HCT116 (cell line): Measurements from ENCODE around the gene MBOAT1. TPM values are rescaled to one million over a fixed set of nuclear protein-coding genes. Genes with fewer than 3 reads are reported as not detected.

Experiments
- ATAC-seq: fragments of 200-7000 bp; cut with Tn5 transposase; 2 replicates; pipeline ENCODE4 v1.9.1; 2020; ENCODE audit warnings: mild to moderate bottlenecking, moderate library complexity
- BruUV-seq: library from RNA; stranded (reverse); fragments of 400-500 nt; replicated peaks from 2 replicates; lab custom pipeline; 2021; lab: Mats Ljungman, UMichigan
- CTCF ChIA-PET: fragments of 300-600 bp; sonication (Branson Sonifier 250); formaldehyde crosslinking; loops from one replicate; lab custom pipeline; 2021; ENCODE audit warnings: antibody characterized with exemption; lab: Charles Lee
- POLR2A ChIA-PET: fragments of 300-600, 350-600 bp; sonication (Branson Sonifier 250); formaldehyde crosslinking; loops from one replicate; lab custom pipeline; 2021; ENCODE audit warnings: antibody characterized with exemption; lab: Charles Lee
- RAD21 ChIA-PET, 2 experiments: fragments of 300-600 bp; sonication (Branson Sonifier 250); formaldehyde crosslinking; loops; one replicate each; lab custom pipeline; 2023; ENCODE audit warnings: low total read pairs in 2 of 2; ENCODE audit not compliant: uncharacterized antibody in 2 of 2, unreplicated experiment in 2 of 2, low non-redundant PET in 1 of 2; lab: Charles Lee
- DNase-seq: peaks from one replicate; pipeline ENCODE4 v3.0.0-alpha.2; 2010; ENCODE audit warnings: low read depth, low spot score
- H2AFZ ChIP-seq: fragments of 200-600 bp; shearing (Covaris generic), sonication (generic); 2 replicates; pipeline ENCODE4 v1.6.1; 2017; ENCODE audit warnings: low read depth, mixed run types, mixed read lengths, antibody characterized with exemption, low read length; ENCODE audit not compliant: poor library complexity, severe bottlenecking
- H3K27ac ChIP-seq: 2 replicates; pipeline ENCODE4 v1.5.1; 2012; ENCODE audit warnings: low read depth, low read length
- H3K27me3 ChIP-seq: fragments of 200-600 bp; sonication (generic); 2 replicates; pipeline ENCODE4 v1.6.1; 2016; ENCODE audit warnings: mixed run types, low read length, mixed read lengths; ENCODE audit not compliant: insufficient read depth
- H3K36me3 ChIP-seq, 2 experiments: fragments of 200-500 bp in 1 of 2; fragments of 200-600 bp in 1 of 2; sonication (Bioruptor generic) in 1 of 2; sonication (generic) in 1 of 2; 2 replicates each; pipeline versions ENCODE4 v1.5.1 to v1.6.1; 2014 to 2016; ENCODE audit warnings: low read length in 2 of 2, inconsistent platforms in 1 of 2, mixed read lengths in 1 of 2, mixed run types in 1 of 2; ENCODE audit not compliant: insufficient read depth in 2 of 2, control insufficient read depth in 1 of 2
- H3K4me1 ChIP-seq, 2 experiments: fragments of 200-600 bp in 1 of 2; sonication (generic) in 1 of 2; 2 replicates each; pipeline versions ENCODE4 v1.5.1 to v1.6.1; 2012 to 2017; ENCODE audit warnings: low read length in 2 of 2, inconsistent platforms in 1 of 2, mild to moderate bottlenecking in 1 of 2, mixed read lengths in 1 of 2, mixed run types in 1 of 2, moderate library complexity in 1 of 2; ENCODE audit not compliant: insufficient read depth in 2 of 2, control insufficient read depth in 1 of 2
- H3K4me2 ChIP-seq: fragments of 200-600 bp; sonication (generic); 2 replicates; pipeline ENCODE4 v1.6.1; 2017; ENCODE audit warnings: mixed run types, low read length, mixed read lengths
- H3K4me3 ChIP-seq, 2 experiments: fragments of 200-600 bp in 1 of 2; sonication (generic) in 1 of 2; replicated peaks in 1 of 2; 2 replicates each; pipeline ENCODE4 v1.5.1; 2011 to 2016; ENCODE audit warnings: low read length in 2 of 2, control low read depth in 1 of 2, low read depth in 1 of 2, mild to moderate bottlenecking in 1 of 2, mixed read lengths in 1 of 2, mixed run types in 1 of 2
- H3K79me2 ChIP-seq: fragments of 200-600 bp; sonication (generic); 2 replicates; pipeline ENCODE4 v1.6.1; 2017; ENCODE audit warnings: mild to moderate bottlenecking, mixed run types, low read length, moderate library complexity, mixed read lengths; ENCODE audit not compliant: insufficient read depth
- H3K9ac ChIP-seq: fragments of 200-600 bp; sonication (generic); 2 replicates; pipeline ENCODE4 v1.6.1; 2016; ENCODE audit warnings: low read length, mixed read lengths
- H3K9me2 ChIP-seq: fragments of 200-600 bp; sonication (generic), shearing (Covaris generic); 2 replicates; pipeline ENCODE4 v1.6.1; 2017; ENCODE audit warnings: mixed run types, mild to moderate bottlenecking, moderate library complexity; ENCODE audit not compliant: insufficient read depth
- H3K9me3 ChIP-seq, 2 experiments: fragments of 200-500 bp in 1 of 2; fragments of 200-600 bp in 1 of 2; sonication (Bioruptor generic) in 1 of 2; sonication (generic) in 1 of 2; 2 replicates each; pipeline ENCODE4 v1.6.1; 2014 to 2017; ENCODE audit warnings: low read length in 2 of 2, mixed read lengths in 2 of 2, inconsistent platforms in 1 of 2, low read depth in 1 of 2, mild to moderate bottlenecking in 1 of 2, mixed run types in 1 of 2, moderate library complexity in 1 of 2; ENCODE audit not compliant: control insufficient read depth in 1 of 2, insufficient read depth in 1 of 2
- H4K20me1 ChIP-seq: fragments of 200-600 bp; sonication (generic), shearing (Covaris generic); 2 replicates; pipeline ENCODE4 v1.6.1; 2017; ENCODE audit warnings: mixed run types, mild to moderate bottlenecking, moderate library complexity; ENCODE audit not compliant: insufficient read depth
- CBX3 ChIP-seq: IDR thresholded peaks from 2 replicates; pipeline ENCODE4 v1.6.1; 2012; ENCODE audit warnings: low read depth
- CTCF ChIP-seq, 3 experiments: fragments of 200-600 bp in 1 of 3; sonication (generic) in 1 of 3; IDR thresholded peaks in 2 of 3; conservative IDR thresholded peaks in 1 of 3; 2 replicates each; pipeline ENCODE4 v1.5.1; 2012 to 2017; ENCODE audit warnings: low read depth in 2 of 3, low read length in 2 of 3, antibody characterized with exemption in 1 of 3, borderline replicate concordance in 1 of 3, control low read depth in 1 of 3, mild to moderate bottlenecking in 1 of 3, mixed read lengths in 1 of 3, mixed run types in 1 of 3, moderate library complexity in 1 of 3; ENCODE audit not compliant: insufficient read depth in 1 of 3
- EGR1 ChIP-seq: IDR thresholded peaks from 2 replicates; pipeline ENCODE4 v1.6.1; 2012; ENCODE audit warnings: low read depth
- ELF1 ChIP-seq: IDR thresholded peaks from 2 replicates; pipeline ENCODE4 v1.6.1; 2012; ENCODE audit warnings: low read depth, borderline replicate concordance
- EZH2phosphoT487 ChIP-seq: fragments of 200-600 bp; IDR thresholded peaks from 2 replicates; pipeline ENCODE4 v1.6.1; 2018; ENCODE audit warnings: antibody characterized with exemption, borderline replicate concordance
- FOSL1 ChIP-seq: IDR thresholded peaks from 2 replicates; pipeline ENCODE4 v1.6.1; 2012; ENCODE audit warnings: low read depth
- POLR2AphosphoS5 ChIP-seq: IDR thresholded peaks from 2 replicates; pipeline ENCODE4 v1.6.1; 2011; ENCODE audit warnings: mild to moderate bottlenecking, low read depth, low read length, moderate library complexity
- RAD21 ChIP-seq: IDR thresholded peaks from 2 replicates; pipeline ENCODE4 v1.6.1; 2012; ENCODE audit warnings: low read depth, mild to moderate bottlenecking
- ZFX ChIP-seq: fragments of 450-650 bp; IDR thresholded peaks from 2 replicates; pipeline ENCODE4 v1.6.1; 2017
- intact Hi-C: fragments of 100-400 bp; cut with micrococcal nuclease; formaldehyde crosslinking; loops from 2 replicates; pipeline ENCODE4 v1.10.0; 2022
- total RNA-seq: library from RNA; stranded (reverse); gene quantifications from one replicate; pipeline ENCODE4 v1.2.1, GENCODE V29; 2021; ENCODE audit not compliant: unreplicated experiment

Gene MBOAT1
- total RNA-seq, 1 experiment from 2014 or later: 11.7 TPM

DNA sequence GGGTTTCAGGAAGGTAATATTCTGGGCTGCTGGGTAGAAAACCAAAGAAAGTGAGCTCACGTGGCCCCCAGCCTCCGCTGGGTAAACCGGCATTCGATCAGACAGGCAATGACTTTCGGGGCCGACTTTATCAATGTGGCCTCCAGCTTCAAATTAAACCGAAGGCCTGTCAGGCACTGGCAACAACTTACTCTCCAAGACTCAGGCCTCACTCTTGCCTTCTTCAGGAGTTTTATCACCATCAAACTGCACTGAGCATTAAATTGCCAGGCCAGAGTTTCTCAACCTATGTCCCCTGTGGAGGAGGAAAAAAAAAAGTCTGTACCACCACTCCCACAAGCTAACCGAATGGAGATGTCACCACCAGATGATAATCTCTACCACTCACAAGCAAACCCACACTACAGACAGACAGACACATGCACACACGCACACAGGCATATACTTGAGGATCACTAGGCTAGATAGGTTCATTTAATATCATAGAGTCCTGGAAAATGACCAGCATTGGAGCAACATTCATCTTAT, 1.1 kb upstream of the MBOAT1 start:
- peak overlapping the region; percentile 74 for H3K9ac ChIP-seq
- ATAC-seq: no peak
- POLR2A ChIA-PET: interaction anchor here (1.7 kb wide), 1 partner anchor 11 kb away, joined by 4 read pairs; no protein-coding TSS in a partner anchor
- no peaks in the 10 kb centered on the region for H3K27me3 ChIP-seq
- peak overlapping the region; percentile 92 for H3K4me2 ChIP-seq
- H3K27ac ChIP-seq: peak overlapping the region; percentile 70
- H3K4me3 ChIP-seq: peak overlapping the region; percentile 72 to 78
- H3K36me3 ChIP-seq: no peaks in the 10 kb centered on the region
- TF ChIP-seq RAD21: peak; percentile 1; the same call in 1 of the 2 replicates
- TF ChIP-seq ELF1: no peak
- 0 out of 2 replicates have a peak, but pooled peaks have one; percentile 13 for TF ChIP-seq CBX3
- TF ChIP-seq POLR2AphosphoS5: no peak
- no peak for TF ChIP-seq FOSL1
- TF ChIP-seq ZFX: no peak
- TF ChIP-seq EGR1: no peak
- no peak for TF ChIP-seq EZH2phosphoT487
- no peak for TF ChIP-seq CTCF (IDR thresholded peaks at IDR 0.05 in 2 of 3, conservative IDR thresholded peaks at IDR 0.05 in 1 of 3; ENCODE audit: borderline replicate concordance in 1 of 3, insufficient read depth in 1 of 3, low read depth in 2 of 3, low read length in 2 of 3)
- no peaks in the 10 kb centered on the region for H3K9me3 ChIP-seq
- peak overlapping the region; percentile 34 for H2AFZ ChIP-seq
- peaks cover 7 to 36% of the 10 kb centered on the region in 2 experiments; a peak in 3 of 4 replicates for H3K4me1 ChIP-seq
- H3K79me2 ChIP-seq: peaks cover 14% of the 10 kb centered on the region; the same call in 1 of the 2 replicates
- intact Hi-C loops: loop anchor here (5.0 kb wide), 1 partner anchor 189 kb away; the partner anchor contains the start of gene E2F3
- BruUV-seq: TSS peak; percentile 50
- RAD21 ChIA-PET: interaction anchor here in 1 of 2 experiments (0.7 kb wide), 1 partner anchor 1712 kb away, joined by 5 read pairs; no protein-coding TSS in a partner anchor
- H3K9me2 ChIP-seq: no peaks in the 10 kb centered on the region
- no peak for DNase-seq
- CTCF ChIA-PET: interaction anchor here (0.9 to 1.9 kb wide), 3 partner anchors 10 to 87 kb away, joined by 3 to 5 read pairs (median 4); no protein-coding TSS in a partner anchor
- no peaks in the 10 kb centered on the region for H4K20me1 ChIP-seq
